Activated gamma-delta T cell treated with Interleukin-2 at 50 U/mL for 16 hours (primary cell): ENCODE results near the gene OR4K2.
"Not testable (repeated sequence)": the region's sequence is repeated elsewhere in the genome, so short reads cannot be mapped to it uniquely, and the experiment has no call there.

Experiments used
- DNase-seq: peaks from one replicate; pipeline ENCODE4 v3.0.0-alpha.2; 2020

OR4K2 gene

GRCh38 chr14:19874842-19875241, at the start of gene OR4K2:
Gene OR4K2, plus strand, starts transcription at chr14:19875142. Its CDS starts 1,126 bp downstream, at chr14:19876268.
- DNase-seq: no peak

DNA sequence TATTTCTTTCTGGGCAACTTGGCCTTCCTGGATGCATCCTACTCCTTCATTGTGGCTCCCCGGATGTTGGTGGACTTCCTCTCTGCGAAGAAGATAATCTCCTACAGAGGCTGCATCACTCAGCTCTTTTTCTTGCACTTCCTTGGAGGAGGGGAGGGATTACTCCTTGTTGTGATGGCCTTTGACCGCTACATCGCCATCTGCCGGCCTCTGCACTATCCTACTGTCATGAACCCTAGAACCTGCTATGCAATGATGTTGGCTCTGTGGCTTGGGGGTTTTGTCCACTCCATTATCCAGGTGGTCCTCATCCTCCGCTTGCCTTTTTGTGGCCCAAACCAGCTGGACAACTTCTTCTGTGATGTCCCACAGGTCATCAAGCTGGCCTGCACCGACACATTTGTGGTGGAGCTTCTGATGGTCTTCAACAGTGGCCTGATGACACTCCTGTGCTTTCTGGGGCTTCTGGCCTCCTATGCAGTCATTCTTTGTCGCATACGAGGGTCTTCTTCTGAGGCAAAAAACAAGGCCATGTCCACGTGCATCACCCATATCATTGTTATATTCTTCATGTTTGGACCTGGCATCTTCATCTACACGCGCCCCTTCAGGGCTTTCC, 47.2 kb upstream of the OR4K2 start:
- not testable (repeated sequence) for DNase-seq

- no peak for DNase-seq
These were observed 46.6 kb upstream of the OR4K2 start for GRCh38 chr14:19828314-19828713.

DNA sequence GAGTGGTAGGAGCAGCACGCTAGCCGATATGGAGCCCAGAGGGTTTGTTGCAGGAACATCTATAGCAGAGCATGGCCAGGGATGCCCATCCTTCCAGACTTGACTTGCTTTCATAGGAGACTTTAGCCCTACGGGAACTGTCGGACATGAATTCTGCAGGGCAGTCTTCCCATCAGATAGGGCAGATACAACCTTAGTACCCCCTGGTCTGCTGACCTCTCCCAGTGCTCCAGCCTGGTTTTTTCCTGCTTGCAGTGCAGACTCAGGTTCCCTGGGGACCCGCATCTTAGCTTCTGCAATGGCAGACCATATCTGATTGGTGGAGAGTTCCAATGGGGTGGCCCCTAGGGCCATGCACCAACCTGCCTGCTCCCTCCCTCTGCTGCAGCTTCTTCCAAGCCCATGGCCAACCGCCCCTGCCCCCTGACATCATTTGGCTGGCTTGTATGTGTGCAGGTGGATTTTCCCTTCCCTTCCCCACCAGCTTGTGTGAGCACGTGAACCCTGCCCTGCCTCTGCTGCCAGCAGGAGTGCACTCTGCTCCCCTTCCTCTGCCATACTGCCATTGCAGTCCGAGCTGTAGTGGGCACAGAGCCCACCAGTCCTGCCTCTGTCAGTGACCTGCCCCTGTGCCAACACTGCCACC, 40.6 kb upstream of the OR4K2 start:
- not testable (repeated sequence) for DNase-seq

DNA sequence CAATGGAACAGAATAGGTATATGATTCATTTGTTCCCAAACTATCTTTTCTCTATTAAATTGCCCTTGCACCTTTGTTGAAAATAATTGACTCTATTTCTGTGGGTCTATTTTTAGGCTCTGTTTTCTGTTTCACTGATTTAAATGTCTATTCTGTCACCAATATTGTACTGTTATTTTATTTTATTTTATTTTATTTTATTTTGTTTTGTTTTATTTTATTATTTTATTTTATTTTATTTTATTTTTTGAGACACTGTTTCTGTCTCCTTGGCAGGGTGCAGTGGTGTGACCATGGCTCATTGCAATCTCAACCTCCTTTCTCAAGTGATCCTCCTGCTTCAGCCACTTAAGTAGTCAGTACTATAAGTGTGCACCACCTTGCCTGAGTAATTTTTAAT, 36.5 kb upstream of the OR4K2 start:
- no peak for DNase-seq

DNA sequence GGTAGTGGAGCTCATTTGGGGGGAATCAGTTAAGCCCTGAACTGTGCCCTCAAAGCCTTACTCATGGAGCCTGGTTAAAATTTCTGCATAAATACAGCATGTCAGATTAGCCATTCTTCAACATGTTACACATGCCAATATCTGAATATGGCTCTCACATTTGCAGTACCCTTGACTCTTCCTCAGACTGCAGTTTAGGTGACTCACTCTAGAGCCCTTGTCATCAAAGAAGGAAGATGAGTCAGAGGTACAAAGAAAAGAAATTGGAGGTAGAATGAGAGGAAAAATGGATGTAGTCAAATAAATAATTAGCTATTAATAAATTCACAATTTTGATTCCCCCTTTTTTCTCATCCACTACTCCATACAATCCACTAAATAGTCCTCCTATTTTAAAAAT, 23.6 kb upstream of the OR4K2 start:
- no peak for DNase-seq

GRCh38 chr14:19866061-19866669, 8.8 kb upstream of the OR4K2 start:
- not testable (repeated sequence) for DNase-seq

DNA sequence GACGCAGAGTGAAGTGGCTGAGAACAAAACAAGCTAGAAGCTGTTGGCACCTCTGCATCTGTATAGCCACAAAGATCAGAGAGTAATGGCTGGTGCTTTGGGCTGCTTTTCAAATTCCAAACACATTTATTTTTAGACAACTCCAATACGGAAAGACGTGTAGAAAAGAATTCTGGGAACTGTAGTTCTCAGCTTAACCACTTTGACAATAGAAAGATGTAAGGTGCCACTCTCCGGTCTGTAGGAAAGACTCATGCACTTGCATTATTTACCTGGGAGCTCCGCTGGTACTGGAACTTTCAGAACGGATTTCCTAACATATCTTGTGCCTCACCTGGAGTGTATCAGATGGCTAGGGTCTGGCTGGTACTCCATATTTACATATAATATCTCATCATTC, 1.8 kb upstream of the OR4K2 start:
- DNase-seq: no peak

DNA sequence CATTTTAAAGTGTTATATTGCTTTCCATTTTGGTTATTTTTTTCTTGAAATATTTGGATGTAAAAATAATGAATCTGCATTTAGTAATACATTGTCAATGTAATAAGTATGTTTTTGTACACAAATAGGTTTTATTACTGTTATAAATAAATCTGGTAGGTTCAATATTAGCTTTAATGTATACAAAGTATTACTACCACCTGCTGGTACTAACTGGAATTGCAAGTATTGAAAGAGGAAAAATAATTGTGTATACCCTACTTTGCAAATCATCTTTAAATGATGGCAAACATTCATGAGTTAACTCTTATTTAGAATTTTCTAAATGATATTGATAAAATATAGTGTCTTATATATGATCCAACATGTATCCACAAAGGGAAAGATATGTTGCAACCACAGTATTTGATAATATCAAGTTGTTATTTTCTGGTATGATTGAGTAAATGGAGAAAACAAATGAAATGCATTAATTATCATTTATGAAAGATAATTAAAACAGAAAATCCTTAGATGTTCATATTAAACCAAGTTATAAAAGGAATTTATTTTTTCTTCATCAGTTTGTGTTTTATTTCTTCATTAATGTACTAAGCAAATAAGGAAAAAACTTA, 3.2 kb downstream of the OR4K2 start:
- no peak for DNase-seq

DNA sequence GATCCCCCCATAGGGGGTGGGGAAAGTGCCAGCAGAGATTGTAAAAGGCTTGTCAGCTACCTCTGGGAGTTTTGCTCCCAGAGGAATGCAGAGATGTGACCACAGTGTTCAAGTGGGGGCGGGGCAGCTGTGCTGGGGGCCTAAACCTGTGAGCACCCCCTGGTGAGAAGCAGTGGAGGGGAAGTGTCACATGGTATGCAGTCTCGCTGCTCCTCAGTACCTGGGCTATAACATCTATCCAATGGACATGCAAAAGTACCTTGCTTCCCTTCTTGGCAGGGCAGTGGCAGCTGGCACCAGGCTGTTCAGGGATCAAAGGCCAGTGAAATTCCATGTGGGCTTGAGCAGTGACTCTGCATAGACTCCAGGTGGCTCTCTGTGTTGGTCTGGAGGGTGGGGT, 20.3 kb downstream of the OR4K2 start:
- DNase-seq: no peak

GRCh38 chr14:19900999-19901398, 26.1 kb downstream of the OR4K2 start:
- DNase-seq: no peak

- no peak for DNase-seq
These were observed 27.5 kb downstream of the OR4K2 start for GRCh38 chr14:19902409-19902808.

DNA sequence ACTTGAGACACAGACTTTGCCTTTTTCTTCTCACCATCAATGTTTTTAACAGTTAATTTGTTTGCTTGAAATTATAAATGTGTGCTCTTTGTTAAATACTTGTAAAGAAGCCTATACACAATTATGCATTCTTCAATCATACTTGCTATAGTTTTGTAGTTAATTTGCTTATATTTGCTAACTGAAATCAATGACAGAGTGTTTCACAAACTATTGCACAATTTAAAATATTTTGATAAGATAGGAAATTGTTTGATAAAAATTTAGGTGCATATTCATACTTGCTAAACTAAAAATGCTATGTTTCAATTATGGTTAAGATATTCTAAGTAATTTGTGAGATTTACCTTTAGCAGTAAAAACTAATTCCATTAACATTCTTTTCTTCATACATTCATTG, 31.7 kb downstream of the OR4K2 start:
- DNase-seq: no peak

DNA sequence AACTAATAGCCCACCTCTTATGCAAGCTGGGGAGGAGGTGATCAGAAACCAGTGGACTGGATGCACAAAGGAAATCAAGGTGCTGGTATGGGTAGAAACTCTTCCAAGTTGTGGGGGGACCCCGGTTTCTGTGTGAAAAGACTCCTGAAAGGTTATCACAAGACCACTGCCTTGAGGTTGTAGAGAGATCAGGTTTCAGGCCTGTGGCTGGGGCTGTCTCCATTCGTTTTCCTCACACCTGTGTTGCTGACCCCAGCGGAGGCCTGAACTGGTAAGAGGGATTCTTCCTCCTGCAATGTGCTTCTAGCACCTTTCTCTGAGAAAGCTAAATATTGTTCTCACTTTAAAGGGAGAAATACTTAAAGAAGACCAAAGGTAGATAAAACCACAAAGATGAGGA, 36.2 kb downstream of the OR4K2 start:
- DNase-seq: no peak

- no peak for DNase-seq
These were observed 42.3 kb downstream of the OR4K2 start for GRCh38 chr14:19917243-19917642.

DNA sequence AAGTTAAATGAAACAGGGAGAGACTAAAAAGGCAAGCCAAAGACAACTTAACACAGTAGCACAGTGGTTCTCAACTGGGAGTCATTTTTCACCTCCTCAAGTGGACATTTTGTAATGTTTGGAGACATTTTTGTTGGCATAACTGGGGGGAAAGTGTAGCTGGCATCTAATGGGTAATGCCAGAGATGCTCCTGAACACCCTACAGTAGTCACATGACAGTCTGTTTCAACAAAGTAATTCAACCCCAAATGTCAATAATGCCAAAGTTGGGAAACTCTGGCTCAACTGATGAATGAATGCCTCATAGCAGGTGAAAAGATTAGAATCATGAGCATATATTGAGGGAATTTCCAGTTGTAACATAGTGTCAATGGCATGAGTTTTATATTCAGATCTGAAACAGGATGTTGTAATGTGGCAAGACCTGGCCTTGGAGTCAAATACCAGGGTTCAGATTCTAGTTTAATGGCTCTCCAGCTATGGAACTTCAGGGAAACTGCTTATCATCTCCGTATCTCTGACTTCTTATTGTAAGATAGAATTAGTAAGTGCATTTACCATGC, 43.1 kb downstream of the OR4K2 start:
- no peak for DNase-seq

DNA sequence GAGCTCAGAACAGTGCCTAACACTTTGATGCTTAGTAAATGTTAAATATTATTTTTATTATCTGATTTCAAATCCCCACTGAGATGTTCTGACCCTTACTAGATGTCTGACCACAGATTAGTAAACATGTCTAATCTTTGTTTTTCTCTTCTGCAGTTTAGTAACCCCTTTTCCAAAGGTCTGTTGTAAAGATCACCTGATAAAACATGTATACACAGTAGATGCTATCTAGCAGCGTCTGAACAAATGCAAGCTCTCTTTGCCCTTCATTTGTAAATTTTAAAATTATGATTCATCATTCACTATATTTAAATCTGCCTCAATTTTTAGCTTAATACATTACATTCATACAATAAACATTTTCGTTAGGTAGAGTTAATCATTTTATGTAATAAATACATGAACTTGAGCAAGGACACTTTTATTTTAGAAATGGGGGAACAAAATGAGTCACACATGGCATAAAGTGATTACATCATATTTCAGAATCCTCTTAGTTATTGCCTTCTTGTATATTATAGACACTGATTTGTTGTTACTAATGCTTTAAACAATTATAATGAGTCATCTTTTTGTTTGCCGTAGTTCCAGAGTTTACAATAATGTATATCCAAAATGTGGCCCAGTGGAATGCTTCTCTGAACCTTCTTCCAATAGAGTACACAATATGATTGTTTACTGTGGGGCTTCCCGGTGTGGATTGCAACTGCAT, 43.8 kb downstream of the OR4K2 start:
- no peak for DNase-seq

DNA sequence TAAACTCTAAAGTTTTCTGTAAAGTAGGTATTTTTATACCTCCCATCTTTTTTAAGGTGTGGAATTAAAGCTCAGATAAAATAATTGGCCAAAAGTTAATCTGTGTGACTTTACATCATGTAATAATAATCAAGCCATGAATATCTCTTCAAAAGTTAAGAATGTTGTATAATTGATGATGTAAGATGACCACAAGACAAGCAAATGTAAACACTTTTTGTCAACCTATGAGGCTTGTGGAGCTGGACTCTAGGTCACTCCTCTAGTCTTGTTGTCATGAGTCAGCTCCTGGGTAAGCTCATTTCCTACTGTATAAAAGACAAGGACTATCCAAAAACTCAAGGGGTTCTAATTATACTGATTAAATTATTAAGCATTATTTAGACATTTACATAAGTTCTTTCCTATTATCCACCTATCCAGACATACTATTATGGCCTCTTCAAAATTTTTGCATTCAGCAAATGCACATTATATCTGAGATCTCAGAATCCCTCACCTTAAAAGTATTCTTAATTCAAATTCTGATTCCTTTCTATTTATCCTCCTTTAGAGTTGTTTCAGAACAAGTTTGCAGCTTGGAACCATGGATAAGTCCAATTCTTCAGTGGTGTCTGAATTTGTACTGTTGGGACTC, 45.2 kb downstream of the OR4K2 start, which contains the start of gene OR4K5:
OR4K5 (plus strand) TSS at position 587 of the 637 bp plus-strand sequence; CDS start at position 587, 0 bp downstream.
- no peak for DNase-seq

GRCh38 chr14:19930617-19931016, 55.7 kb downstream of the OR4K2 start, which contains the start of gene OR4K1:
Gene OR4K1, plus strand, starts transcription at chr14:19930917. Its CDS starts 4,750 bp downstream, at chr14:19935667.
- no peak for DNase-seq
